Epithelial cell of umbilical artery (primary cell): ENCODE measurements around the gene KCMF1. TPM values are rescaled to one million over a fixed set of nuclear protein-coding genes. Genes with fewer than 3 reads are reported as not detected.

Experiments used
- total RNA-seq: library from RNA; depleted of rRNA; stranded (reverse); fragments of >200 nt; gene quantifications from 2 replicates; pipeline ENCODE4 v1.2.3, GENCODE V29; 2014

The KCMF1 gene
- total RNA-seq, result 51.6 and 53.5 TPM in 2 replicates

DNA sequence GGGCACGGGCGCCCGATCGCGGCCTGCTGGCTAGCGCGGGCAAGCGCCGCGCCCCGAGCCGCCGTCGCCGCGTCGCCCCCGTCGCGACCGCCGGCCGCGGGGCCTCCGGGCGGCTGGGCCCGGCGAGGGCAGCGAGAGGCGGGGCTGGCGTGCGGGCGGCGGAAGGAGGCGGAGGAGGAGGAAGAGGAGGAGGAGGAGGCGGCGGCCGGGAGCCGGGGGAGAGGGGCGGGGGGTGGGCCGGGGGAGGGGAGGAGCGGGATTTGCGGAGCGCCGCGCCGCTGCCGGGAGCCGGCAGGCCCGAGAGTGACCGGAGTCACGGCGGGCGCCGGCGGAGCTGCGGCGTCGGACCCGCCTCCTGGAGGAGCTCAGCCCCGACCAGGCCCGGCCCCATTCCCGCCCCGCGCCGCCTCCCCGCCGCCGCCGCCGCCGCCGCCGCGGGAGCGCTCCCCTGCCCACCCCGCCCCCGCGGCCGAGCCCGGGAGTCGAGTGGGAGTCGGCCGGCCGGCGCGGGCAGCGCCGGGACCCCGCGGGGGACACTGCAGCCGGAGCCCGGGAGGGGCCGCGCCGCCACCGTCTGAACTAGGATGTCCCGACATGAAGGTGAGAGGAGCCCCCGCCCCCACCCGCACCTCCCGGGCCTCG is at the start of gene KCMF1:
TSS of gene KCMF1 (plus strand) at position 294 of the 642 bp plus-strand sequence. CDS start at position 585, 291 bp downstream.

Other genes with a start within 250 kb of the KCMF1 start
- gene TRABD2A, start 90.1 kb upstream of the KCMF1 start, total RNA-seq, result 1.1 and 1.6 TPM in 2 replicates
- gene TMSB10, start 65.5 kb upstream of the KCMF1 start, total RNA-seq, result 10,619 and 10,627 TPM in 2 replicates
- 2.3 and 2.4 TPM in 2 replicates for gene TCF7L1, start 162.2 kb downstream of the KCMF1 start, total RNA-seq